PC-3 (cell line): ENCODE measurements around the gene PSMG2. TPM values are rescaled to one million over a fixed set of nuclear protein-coding genes. Genes with fewer than 3 reads are reported as not detected.

Source experiments
- ATAC-seq: fragments of 200-7000 bp; cut with Tn5 transposase; 2 replicates; pipeline ENCODE4 v1.9.1; 2020; ENCODE audit warnings: mild to moderate bottlenecking, moderate library complexity
- BruUV-seq: library from RNA; stranded (reverse); fragments of 400-500 nt; replicated peaks from 2 replicates; lab custom pipeline; 2021; lab: Mats Ljungman, UMichigan
- CTCF ChIA-PET: fragments of 300-600 bp; sonication (Branson Sonifier 250); formaldehyde crosslinking; loops from one replicate; lab custom pipeline; 2022; ENCODE audit warnings: antibody characterized with exemption; lab: Charles Lee
- POLR2A ChIA-PET: fragments of 300-600 bp; sonication (Branson Sonifier 250); formaldehyde crosslinking; loops from one replicate; lab custom pipeline; 2022; ENCODE audit warnings: antibody characterized with exemption; ENCODE audit not compliant: unreplicated experiment; lab: Charles Lee
- DNase-seq: peaks from one replicate; pipeline ENCODE4 v3.0.0-alpha.2; 2015
- H2AFZ ChIP-seq: fragments of 300-600 bp; sonication (generic); 2 replicates; pipeline ENCODE4 v1.6.0; 2016; ENCODE audit warnings: antibody characterized with exemption, low read length
- H3F3A ChIP-seq: fragments of 300-600 bp; sonication (generic); one replicate; pipeline ENCODE4 v1.6.0; 2017; ENCODE audit warnings: antibody characterized with exemption, low read length, control low read depth, mild to moderate bottlenecking; ENCODE audit not compliant: unreplicated experiment
- H3K27ac ChIP-seq: fragments of 300-600 bp; sonication (generic); 2 replicates; pipeline ENCODE4 v1.5.1; 2016; ENCODE audit warnings: mild to moderate bottlenecking, low read length
- H3K27me3 ChIP-seq: fragments of 300-600 bp; sonication (generic); 2 replicates; pipeline ENCODE4 v1.6.1; 2016; ENCODE audit warnings: low read length, mixed read lengths
- H3K36me3 ChIP-seq: fragments of 300-600 bp; sonication (generic); 2 replicates; pipeline ENCODE4 v1.6.1; 2016; ENCODE audit warnings: low read depth, mixed run types, low read length, mixed read lengths
- H3K4me1 ChIP-seq: fragments of 300-600 bp; sonication (generic); 2 replicates; pipeline ENCODE4 v1.5.1; 2016; ENCODE audit warnings: low read length; ENCODE audit not compliant: insufficient read depth
- H3K4me2 ChIP-seq: fragments of 300-600 bp; sonication (generic); 2 replicates; pipeline ENCODE4 v1.6.0; 2016; ENCODE audit warnings: low read length
- H3K4me3 ChIP-seq: fragments of 300-600 bp; sonication (generic); 2 replicates; pipeline ENCODE4 v1.5.1; 2016; ENCODE audit warnings: mild to moderate bottlenecking, low read length, mixed read lengths
- H3K79me2 ChIP-seq: fragments of 300-600 bp; sonication (generic); 2 replicates; pipeline ENCODE4 v1.6.1; 2017; ENCODE audit warnings: low read length, mixed read lengths
- H3K9ac ChIP-seq: fragments of 300-600 bp; sonication (generic); 2 replicates; pipeline ENCODE4 v1.6.0; 2016; ENCODE audit warnings: mild to moderate bottlenecking, low read length
- H3K9me2 ChIP-seq: fragments of 300-600 bp; sonication (generic); replicated peaks from 2 replicates; pipeline ENCODE4 v1.6.1; 2016; ENCODE audit warnings: mixed run types, low read length, mixed read lengths
- H3K9me3 ChIP-seq: fragments of 300-600 bp; sonication (generic); 2 replicates; pipeline ENCODE4 v1.6.1; 2016; ENCODE audit warnings: low read length, mixed read lengths
- H4K20me1 ChIP-seq: fragments of 300-600 bp; sonication (generic); 2 replicates; pipeline ENCODE4 v1.6.1; 2016; ENCODE audit warnings: low read length, mixed read lengths
- CTCF ChIP-seq: fragments of 300-600 bp; sonication (generic); conservative IDR thresholded peaks from 2 replicates; pipeline ENCODE4 v1.5.1; 2017; ENCODE audit warnings: antibody characterized with exemption, low read depth, mild to moderate bottlenecking, low read length
- EZH2 ChIP-seq: fragments of 300-600 bp; sonication (generic); IDR thresholded peaks from one replicate; pipeline ENCODE4 v1.6.1; 2017; ENCODE audit warnings: antibody characterized with exemption, mild to moderate bottlenecking, low read length; ENCODE audit not compliant: unreplicated experiment
- EZH2phosphoT487 ChIP-seq: fragments of 300-600 bp; sonication (generic); IDR thresholded peaks from 2 replicates; pipeline ENCODE4 v1.6.1; 2018; ENCODE audit warnings: mild to moderate bottlenecking, antibody characterized with exemption, low read length, borderline replicate concordance
- intact Hi-C: fragments of 100-400 bp; cut with micrococcal nuclease; formaldehyde crosslinking; loops from 2 replicates; pipeline ENCODE4 v1.9.0; 2023
- total RNA-seq: library from RNA; depleted of rRNA; stranded (reverse); fragments of >200 nt; gene quantifications from 2 replicates; pipeline ENCODE4 v1.2.3, GENCODE V29; 2014

PSMG2 gene
- total RNA-seq, 1 experiment from 2014 or later, result 93.6 TPM

- Histone ChIP-seq H3K9me3 (no peaks in the 10 kb centered on the region), H3K9me2 (no peaks in the 10 kb centered on the region), H3K27me3 (no peaks in the 10 kb centered on the region), H3K79me2 (no peaks in the 10 kb centered on the region), H2AFZ (no peak overlapping the region), H3K27ac (no peak overlapping the region), H3K36me3 (no peaks in the 10 kb centered on the region), H3K4me3 (no peak overlapping the region), H4K20me1 (no peaks in the 10 kb centered on the region), H3K9ac (no peak overlapping the region), H3F3A (no peaks in the 10 kb centered on the region), H3K4me2 (no peak overlapping the region), H3K4me1 (no peaks in the 10 kb centered on the region; the same call in 1 of the 2 replicates)
- ATAC-seq (no peak), DNase-seq (no peak)
- TF ChIP-seq CTCF, result no peak
- no peak for TF ChIP-seq EZH2phosphoT487
- no peak for TF ChIP-seq EZH2
- BruUV-seq, result no TSS peak
- intact Hi-C loops, result no loop called here
- CTCF ChIA-PET, result interaction anchor here (0.7 kb wide), 1 partner anchor 15 kb away, joined by 3 read pairs; no protein-coding TSS in a partner anchor
- POLR2A ChIA-PET, result no interaction called here
Observed at GRCh38 chr18:12767580-12768155, 64.8 kb downstream of the PSMG2 start.

- peak; percentile 25 for DNase-seq
- Histone ChIP-seq H3K9me2 (no peaks in the 10 kb centered on the region), H3K27me3 (no peaks in the 10 kb centered on the region), H3K36me3 (no peaks in the 10 kb centered on the region), H3K9me3 (no peaks in the 10 kb centered on the region), H3K79me2 (no peaks in the 10 kb centered on the region), H3K27ac (no peak overlapping the region), H3K4me1 (no peaks in the 10 kb centered on the region; the same call in 1 of the 2 replicates), H3K4me2 (no peak overlapping the region), H3K9ac (no peak overlapping the region), H3K4me3 (no peak overlapping the region), H3F3A (no peaks in the 10 kb centered on the region), H2AFZ (no peak overlapping the region), H4K20me1 (no peaks in the 10 kb centered on the region)
- TF ChIP-seq EZH2phosphoT487, result no peak
- TF ChIP-seq CTCF, result no peak
- no peak for TF ChIP-seq EZH2
- no TSS peak for BruUV-seq
- ATAC-seq, result peak; percentile 68; the same call in 1 of the 2 replicates
- POLR2A ChIA-PET, result no interaction called here
- CTCF ChIA-PET, result no interaction called here
- intact Hi-C loops, result no loop called here
Observed at GRCh38 chr18:12768625-12769024, 65.8 kb downstream of the PSMG2 start.

- ATAC-seq (no peak), DNase-seq (no peak)
- TF ChIP-seq EZH2, result no peak
- TF ChIP-seq CTCF, result no peak
- TF ChIP-seq EZH2phosphoT487, result no peak
- Histone ChIP-seq H3K27me3 (no peaks in the 10 kb centered on the region), H3K4me3 (no peak overlapping the region), H4K20me1 (no peaks in the 10 kb centered on the region), H3K4me2 (no peak overlapping the region), H3K9ac (no peak overlapping the region), H3K4me1 (no peaks in the 10 kb centered on the region; the same call in 1 of the 2 replicates), H3F3A (no peaks in the 10 kb centered on the region), H2AFZ (no peak overlapping the region), H3K36me3 (no peaks in the 10 kb centered on the region), H3K27ac (no peak overlapping the region), H3K9me3 (no peaks in the 10 kb centered on the region), H3K9me2 (no peaks in the 10 kb centered on the region), H3K79me2 (no peaks in the 10 kb centered on the region)
- BruUV-seq, result no TSS peak
- ChIA-PET CTCF (no interaction called here), POLR2A (no interaction called here)
- intact Hi-C loops, result no loop called here
Observed at GRCh38 chr18:12769136-12769535, 66.3 kb downstream of the PSMG2 start.
